ENCODE results near the gene FAHD2A.

FAHD2A gene

GRCh38 chr2:95372216-95372829, 30.2 kb upstream of the FAHD2A start:
- TF ChIP-seq EZH2 (IDR thresholded peaks at IDR 0.05; ENCODE audit: borderline replicate concordance, low read length) (no peak), CTCF (IDR thresholded peaks at IDR 0.05; ENCODE audit: low read length) (no peak)

GRCh38 chr2:95372845-95373244, 29.7 kb upstream of the FAHD2A start:
- no peak overlapping the region for H3K27ac ChIP-seq (ENCODE audit: low read depth, low read length, poor library complexity, severe bottlenecking)
- H3K9ac ChIP-seq (ENCODE audit: low read length), result no peak overlapping the region
- no peaks in the 10 kb centered on the region for H3F3A ChIP-seq (ENCODE audit: insufficient read depth, low read length)
- no peak overlapping the region for H3K4me2 ChIP-seq (ENCODE audit: low read length)
- no peaks in the 10 kb centered on the region for H3K79me2 ChIP-seq (ENCODE audit: insufficient read depth, low read length)
- TF ChIP-seq CTCF (IDR thresholded peaks at IDR 0.05; ENCODE audit: low read length) (no peak), EZH2 (IDR thresholded peaks at IDR 0.05; ENCODE audit: borderline replicate concordance, low read length) (no peak)
- no peaks in the 10 kb centered on the region for H3K4me1 ChIP-seq (ENCODE audit: insufficient read depth, low read length, severe bottlenecking)
- H4K20me1 ChIP-seq (ENCODE audit: insufficient read depth, low read length), result no peaks in the 10 kb centered on the region
- H3K9me3 ChIP-seq (ENCODE audit: low read length), result no peaks in the 10 kb centered on the region
- H3K4me3 ChIP-seq (ENCODE audit: low read depth, low read length, poor library complexity, severe bottlenecking), result no peak overlapping the region
- H3K36me3 ChIP-seq (ENCODE audit: insufficient read depth, low read length), result no peaks in the 10 kb centered on the region
- H2AFZ ChIP-seq (ENCODE audit: low read length), result no peak overlapping the region
- H3K9me2 ChIP-seq (ENCODE audit: low read depth, low read length), result no peaks in the 10 kb centered on the region
- H3K27me3 ChIP-seq (ENCODE audit: insufficient read depth, low read length), result 0 out of 2 replicates have a peak, but pooled peaks cover 3% of the 10 kb centered on the region

More at GRCh38 chr2:95372216-95372829, 30.2 kb upstream of the FAHD2A start:
- no peak overlapping the region for H3K9ac ChIP-seq (ENCODE audit: low read length)
- H3K9me2 ChIP-seq (ENCODE audit: low read depth, low read length), result no peaks in the 10 kb centered on the region
- H3K79me2 ChIP-seq (ENCODE audit: insufficient read depth, low read length), result no peaks in the 10 kb centered on the region
- H4K20me1 ChIP-seq (ENCODE audit: insufficient read depth, low read length), result no peaks in the 10 kb centered on the region
- H3K27me3 ChIP-seq (ENCODE audit: insufficient read depth, low read length), result 0 out of 2 replicates have a peak, but pooled peaks cover 3% of the 10 kb centered on the region
- no peak overlapping the region for H3K4me2 ChIP-seq (ENCODE audit: low read length)
- no peak overlapping the region for H2AFZ ChIP-seq (ENCODE audit: low read length)
- H3K4me3 ChIP-seq (ENCODE audit: low read depth, low read length, poor library complexity, severe bottlenecking), result no peak overlapping the region
- H3K36me3 ChIP-seq (ENCODE audit: insufficient read depth, low read length), result no peaks in the 10 kb centered on the region
- no peaks in the 10 kb centered on the region for H3F3A ChIP-seq (ENCODE audit: insufficient read depth, low read length)
- no peaks in the 10 kb centered on the region for H3K4me1 ChIP-seq (ENCODE audit: insufficient read depth, low read length, severe bottlenecking)
- H3K9me3 ChIP-seq (ENCODE audit: low read length), result no peaks in the 10 kb centered on the region
- no peak overlapping the region for H3K27ac ChIP-seq (ENCODE audit: low read depth, low read length, poor library complexity, severe bottlenecking)

GRCh38 chr2:95374029-95374428, 28.5 kb upstream of the FAHD2A start:
- H2AFZ ChIP-seq (ENCODE audit: low read length), result no peak overlapping the region
- no peaks in the 10 kb centered on the region for H3K79me2 ChIP-seq (ENCODE audit: insufficient read depth, low read length)
- no peaks in the 10 kb centered on the region for H3K4me1 ChIP-seq (ENCODE audit: insufficient read depth, low read length, severe bottlenecking)
- TF ChIP-seq CTCF (IDR thresholded peaks at IDR 0.05; ENCODE audit: low read length) (no peak), EZH2 (IDR thresholded peaks at IDR 0.05; ENCODE audit: borderline replicate concordance, low read length) (no peak)
- H3K36me3 ChIP-seq (ENCODE audit: insufficient read depth, low read length), result no peaks in the 10 kb centered on the region
- no peak overlapping the region for H3K4me2 ChIP-seq (ENCODE audit: low read length)
- no peaks in the 10 kb centered on the region for H3F3A ChIP-seq (ENCODE audit: insufficient read depth, low read length)
- no peak overlapping the region for H3K27ac ChIP-seq (ENCODE audit: low read depth, low read length, poor library complexity, severe bottlenecking)
- H3K9me2 ChIP-seq (ENCODE audit: low read depth, low read length), result no peaks in the 10 kb centered on the region
- no peak overlapping the region for H3K4me3 ChIP-seq (ENCODE audit: low read depth, low read length, poor library complexity, severe bottlenecking)
- H3K9me3 ChIP-seq (ENCODE audit: low read length), result no peaks in the 10 kb centered on the region
- no peak overlapping the region for H3K9ac ChIP-seq (ENCODE audit: low read length)
- H4K20me1 ChIP-seq (ENCODE audit: insufficient read depth, low read length), result no peaks in the 10 kb centered on the region
- H3K27me3 ChIP-seq (ENCODE audit: insufficient read depth, low read length), result no peaks in the 10 kb centered on the region
